ENCODE results near the gene CD151. TPM values are rescaled to one million over a fixed set of nuclear protein-coding genes. Genes with fewer than 3 reads are reported as not detected.

CD151 gene
- total RNA-seq, 1 experiment from 2014 or later: 233 TPM

GRCh38 chr11:859394-860131, 26.8 kb downstream of the CD151 start:
- in situ Hi-C loops (cut with HindIII; ENCODE audit: low pct_unique_long_range_greater_than_20kb, low sequenced_read_pairs): no loop called here
- no peak for DNase-seq (ENCODE audit: low read depth, low spot score)

DNA sequence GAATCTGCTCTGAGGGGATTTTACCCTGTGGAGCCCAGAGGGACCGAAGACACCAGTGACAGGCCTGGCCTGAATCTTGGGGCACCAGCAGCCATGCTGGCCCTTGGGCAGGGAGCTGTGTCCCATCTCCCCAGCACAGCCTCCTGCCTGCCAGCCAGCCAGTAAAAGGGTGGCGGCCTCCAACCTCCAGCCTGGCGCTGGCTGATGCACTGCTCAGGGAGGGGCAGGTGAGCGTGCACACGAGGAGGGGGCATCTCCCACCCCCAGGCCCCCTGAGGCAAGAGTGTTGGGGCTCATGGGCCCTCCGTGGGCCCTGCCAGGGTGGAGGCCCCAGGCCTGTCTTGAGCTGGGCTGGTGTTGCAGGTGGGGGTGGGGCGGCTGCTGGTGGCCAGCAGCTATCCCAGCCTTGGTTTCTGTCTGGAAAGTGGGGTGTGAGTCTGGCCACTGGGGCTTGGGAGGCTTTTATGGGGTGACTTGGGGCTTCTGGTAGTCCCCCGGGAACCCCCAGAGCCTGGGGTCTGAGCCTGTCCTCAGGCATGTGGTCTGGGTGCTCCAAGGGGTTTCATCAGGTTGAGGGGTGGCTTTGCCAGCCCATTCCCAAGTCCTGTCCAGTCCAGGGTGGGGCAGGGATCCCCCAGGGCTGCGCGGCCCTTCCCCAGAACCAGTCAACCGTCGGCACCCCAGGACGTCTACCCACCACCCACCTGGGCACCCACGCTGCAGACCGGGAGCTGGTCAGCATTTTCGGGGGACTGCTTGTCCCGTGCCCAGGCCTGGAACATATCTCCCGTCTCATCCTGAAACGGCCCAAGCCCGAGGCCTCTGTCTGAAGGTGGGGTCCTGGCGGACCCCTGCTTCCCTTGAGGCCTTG, 27.7 kb downstream of the CD151 start:
- in situ Hi-C loops (cut with HindIII; ENCODE audit: low pct_unique_long_range_greater_than_20kb, low sequenced_read_pairs): no loop called here

DNA sequence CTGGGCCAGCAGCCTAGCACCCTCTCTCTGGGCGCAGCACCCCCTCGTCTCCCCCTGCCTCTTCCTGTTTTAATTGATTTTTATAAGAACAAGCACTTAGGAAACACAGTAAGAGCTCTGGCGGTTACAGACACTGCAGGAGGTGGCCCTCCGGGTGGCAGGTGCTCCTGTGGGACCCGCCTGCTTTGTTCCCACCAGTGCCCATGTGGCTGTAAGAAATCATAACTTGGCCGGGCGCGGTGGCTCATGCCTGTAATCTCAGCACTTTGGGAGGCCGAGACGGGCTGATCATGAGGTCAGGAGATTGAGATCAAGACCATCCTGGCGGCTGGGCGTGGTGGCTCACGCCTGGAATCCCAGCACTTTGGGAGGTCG, 28.3 kb downstream of the CD151 start:
- in situ Hi-C loops (cut with HindIII; ENCODE audit: low pct_unique_long_range_greater_than_20kb, low sequenced_read_pairs): no loop called here
- no peak for DNase-seq (ENCODE audit: low read depth, low spot score)

More for the DNA sequence above, 27.7 kb downstream of the CD151 start:
- DNase-seq (ENCODE audit: low read depth, low spot score): no peak

- DNase-seq (ENCODE audit: low read depth, low spot score): no peak
- in situ Hi-C loops (cut with HindIII; ENCODE audit: low pct_unique_long_range_greater_than_20kb, low sequenced_read_pairs): no loop called here
Measured at GRCh38 chr11:862081-862661, 29.4 kb downstream of the CD151 start.

DNA sequence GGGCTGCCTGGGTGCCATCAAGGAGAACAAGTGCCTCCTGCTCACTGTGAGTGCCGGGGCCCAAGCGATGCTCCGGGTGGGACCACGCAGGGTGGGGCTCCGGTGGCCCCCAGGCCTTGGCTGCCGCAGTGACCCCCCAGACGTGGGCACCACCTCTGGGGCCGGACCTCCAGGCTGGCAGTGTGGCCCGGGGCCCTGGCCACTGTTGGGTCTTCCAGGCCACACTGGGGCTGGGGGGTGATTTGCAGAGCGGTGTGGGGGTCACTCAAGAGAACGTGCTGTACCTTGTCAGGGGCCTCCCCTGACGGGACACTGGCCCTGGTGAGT, 29.9 kb downstream of the CD151 start:
- in situ Hi-C loops (cut with HindIII; ENCODE audit: low pct_unique_long_range_greater_than_20kb, low sequenced_read_pairs): no loop called here
- no peak for DNase-seq (ENCODE audit: low read depth, low spot score)

DNA sequence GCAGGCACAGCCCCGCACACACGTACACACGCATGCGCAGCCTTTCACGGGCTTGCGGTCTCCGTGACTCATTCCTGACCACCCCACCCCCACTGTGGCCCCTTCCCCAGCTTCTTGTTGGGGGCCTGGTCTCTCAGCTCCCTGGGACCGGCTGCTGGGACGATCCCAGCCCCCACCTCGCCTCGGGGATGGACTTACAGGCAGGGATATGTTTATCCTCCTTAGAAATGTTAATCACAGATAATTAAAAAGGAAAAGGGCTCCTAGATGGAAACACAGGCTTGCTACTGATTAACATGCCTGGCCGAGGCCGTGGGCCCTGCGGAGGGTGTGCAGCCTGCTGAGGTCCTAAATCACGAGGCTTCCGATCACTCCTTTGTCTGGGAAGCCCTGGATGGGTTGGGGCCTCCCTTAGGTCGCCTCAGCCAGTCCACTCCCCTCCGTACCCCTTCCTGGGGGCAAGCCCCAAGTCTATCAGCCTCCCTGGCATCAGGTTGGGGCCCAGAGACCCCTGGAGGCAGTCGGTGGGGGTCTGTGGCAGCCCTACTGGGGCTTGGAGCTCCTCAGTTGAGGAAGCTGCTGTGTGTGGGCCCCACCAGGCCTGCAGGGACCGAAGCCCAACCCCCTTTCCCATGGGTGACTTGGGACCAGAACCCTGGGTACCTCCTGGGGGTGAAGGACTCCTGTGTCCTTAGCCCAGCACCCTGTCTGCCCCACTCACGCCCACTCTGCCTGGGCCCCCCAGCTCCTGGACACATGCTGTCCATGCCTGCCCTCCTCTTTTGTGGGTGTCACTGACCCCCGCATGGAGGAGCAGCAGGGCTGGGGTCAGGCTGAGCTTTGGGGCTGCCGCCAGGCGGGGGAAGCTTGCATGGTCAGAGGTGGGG, 30.5 kb downstream of the CD151 start:
- no peak for DNase-seq (ENCODE audit: low read depth, low spot score)
- in situ Hi-C loops (cut with HindIII; ENCODE audit: low pct_unique_long_range_greater_than_20kb, low sequenced_read_pairs): no loop called here

DNA sequence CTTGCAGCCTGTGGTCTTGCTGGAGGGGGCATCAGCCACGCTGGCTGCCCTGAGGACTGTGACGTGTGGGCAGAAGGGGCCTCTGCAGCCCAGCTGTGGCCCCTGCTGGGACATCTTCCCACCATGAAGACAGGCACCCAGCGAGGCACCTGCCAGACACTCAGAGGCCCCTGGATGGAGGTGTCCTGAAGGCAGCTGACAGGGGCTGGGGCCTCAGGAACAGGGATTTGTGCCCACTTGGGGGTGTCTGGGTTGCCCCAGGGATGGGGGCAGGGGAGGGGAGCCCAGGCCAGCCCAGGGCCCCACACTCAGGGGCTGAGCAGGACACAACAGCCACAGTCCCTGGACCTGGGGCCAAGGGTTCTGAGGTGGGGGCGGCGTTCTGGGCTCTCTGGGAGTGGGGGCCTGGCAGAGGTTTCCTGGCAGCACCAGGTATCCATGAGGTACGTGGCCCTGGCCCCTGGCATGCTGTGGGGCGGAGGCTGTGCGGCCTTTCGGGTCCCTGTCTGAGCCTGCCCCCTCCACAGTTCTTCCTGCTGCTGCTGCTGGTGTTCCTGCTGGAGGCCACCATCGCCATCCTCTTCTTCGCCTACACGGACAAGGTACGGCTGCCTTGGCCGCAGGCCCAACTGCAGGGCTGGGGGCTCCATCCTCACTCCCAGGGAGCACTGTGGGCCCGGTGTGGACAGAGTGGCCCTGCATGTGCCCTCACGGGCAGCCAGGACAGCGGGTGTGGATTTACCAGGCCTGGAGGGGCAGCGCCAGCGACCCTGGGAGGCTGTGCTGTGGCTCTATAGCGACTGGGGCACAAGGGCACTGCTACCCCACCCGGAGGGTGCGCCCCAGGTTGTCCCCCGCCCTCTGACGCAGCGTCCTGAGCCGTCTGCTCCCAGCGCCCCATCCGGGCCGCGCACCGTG, 31.4 kb downstream of the CD151 start:
- in situ Hi-C loops (cut with HindIII; ENCODE audit: low pct_unique_long_range_greater_than_20kb, low sequenced_read_pairs): no loop called here
- no peak for DNase-seq (ENCODE audit: low read depth, low spot score)

- in situ Hi-C loops (cut with HindIII; ENCODE audit: low pct_unique_long_range_greater_than_20kb, low sequenced_read_pairs): no loop called here
- DNase-seq (ENCODE audit: low read depth, low spot score): no peak
Measured at GRCh38 chr11:864898-865297, 32.1 kb downstream of the CD151 start.

DNA sequence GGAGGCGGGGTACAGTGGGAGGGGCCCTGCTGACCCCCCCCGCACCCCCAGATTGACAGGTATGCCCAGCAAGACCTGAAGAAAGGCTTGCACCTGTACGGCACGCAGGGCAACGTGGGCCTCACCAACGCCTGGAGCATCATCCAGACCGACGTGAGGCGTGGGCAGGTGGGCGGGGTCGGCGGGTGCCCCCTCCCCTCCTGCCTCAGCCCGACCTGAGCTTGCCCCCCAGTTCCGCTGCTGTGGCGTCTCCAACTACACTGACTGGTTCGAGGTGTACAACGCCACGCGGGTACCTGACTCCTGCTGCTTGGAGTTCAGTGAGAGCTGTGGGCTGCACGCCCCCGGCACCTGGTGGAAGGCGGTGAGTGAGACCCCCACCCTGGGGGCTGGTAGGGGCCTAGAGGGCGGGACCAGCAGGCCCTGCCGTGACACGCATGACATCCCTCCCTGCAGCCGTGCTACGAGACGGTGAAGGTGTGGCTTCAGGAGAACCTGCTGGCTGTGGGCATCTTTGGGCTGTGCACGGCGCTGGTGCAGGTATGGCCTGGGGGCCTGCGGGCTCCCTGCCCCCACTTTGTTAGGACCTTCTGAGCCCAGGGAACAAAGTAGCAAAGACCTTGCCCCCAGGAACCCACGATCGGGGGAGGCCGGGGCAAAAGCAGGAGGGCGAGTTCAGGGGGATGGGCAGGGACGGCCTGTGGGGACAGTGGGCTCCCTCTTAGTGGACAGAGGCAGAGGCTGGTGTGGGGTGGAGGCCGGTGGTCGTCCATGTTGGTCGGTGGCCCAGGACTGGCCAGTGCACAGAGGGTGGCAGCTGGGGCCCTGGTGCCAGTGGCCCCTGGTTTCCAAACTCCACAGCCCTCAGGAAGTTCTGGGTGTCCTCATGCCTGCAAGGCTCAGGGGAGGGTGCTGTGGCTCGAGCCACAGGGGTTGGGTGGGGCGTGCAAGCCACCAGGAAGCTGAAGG, 33.0 kb downstream of the CD151 start:
- in situ Hi-C loops (cut with HindIII; ENCODE audit: low pct_unique_long_range_greater_than_20kb, low sequenced_read_pairs): no loop called here
- DNase-seq (ENCODE audit: low read depth, low spot score): no peak

- in situ Hi-C loops (cut with HindIII; ENCODE audit: low pct_unique_long_range_greater_than_20kb, low sequenced_read_pairs): no loop called here
- DNase-seq (ENCODE audit: low read depth, low spot score): no peak
Measured at GRCh38 chr11:866481-866880, 33.7 kb downstream of the CD151 start.

DNA sequence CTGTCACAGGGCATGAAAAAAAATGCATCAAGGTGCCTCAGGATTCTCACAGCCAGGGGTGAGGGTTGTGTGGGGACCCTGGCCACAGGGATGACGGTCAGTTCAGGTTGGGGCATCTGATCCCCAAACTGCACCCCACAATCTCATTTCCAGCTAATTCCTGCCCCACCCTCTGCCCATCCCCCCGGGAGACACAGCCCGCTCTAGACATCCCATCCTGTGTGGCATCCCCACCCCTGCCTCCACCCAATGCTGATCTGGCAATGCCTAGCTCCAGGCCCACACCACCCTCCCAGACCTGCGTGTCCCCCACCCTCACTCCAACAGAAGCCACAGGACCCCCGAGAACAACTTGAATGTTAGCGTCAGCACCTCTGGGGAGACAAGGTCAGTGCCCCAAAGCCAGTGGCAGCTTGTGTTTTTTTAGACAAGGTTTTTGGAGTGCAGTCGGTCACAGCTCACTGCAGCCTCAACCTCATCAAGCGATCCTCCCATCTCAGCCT, 35.2 kb downstream of the CD151 start:
- no peak for DNase-seq (ENCODE audit: low read depth, low spot score)
- in situ Hi-C loops (cut with HindIII; ENCODE audit: low pct_unique_long_range_greater_than_20kb, low sequenced_read_pairs): no loop called here

GRCh38 chr11:868394-868793, 35.6 kb downstream of the CD151 start:
- in situ Hi-C loops (cut with HindIII; ENCODE audit: low pct_unique_long_range_greater_than_20kb, low sequenced_read_pairs): no loop called here
- no peak for DNase-seq (ENCODE audit: low read depth, low spot score)

GRCh38 chr11:868802-869201, 36.0 kb downstream of the CD151 start:
- in situ Hi-C loops (cut with HindIII; ENCODE audit: low pct_unique_long_range_greater_than_20kb, low sequenced_read_pairs): no loop called here

GRCh38 chr11:869399-870126, 36.8 kb downstream of the CD151 start:
- DNase-seq (ENCODE audit: low read depth, low spot score): no peak
- in situ Hi-C loops (cut with HindIII; ENCODE audit: low pct_unique_long_range_greater_than_20kb, low sequenced_read_pairs): no loop called here

More at GRCh38 chr11:868802-869201, 36.0 kb downstream of the CD151 start:
- DNase-seq (ENCODE audit: low read depth, low spot score): no peak

- in situ Hi-C loops (cut with HindIII; ENCODE audit: low pct_unique_long_range_greater_than_20kb, low sequenced_read_pairs): no loop called here
Measured at GRCh38 chr11:870127-870413, 37.3 kb downstream of the CD151 start.

More at GRCh38 chr11:870127-870413, 37.3 kb downstream of the CD151 start:
- DNase-seq (ENCODE audit: low read depth, low spot score): no peak
